ENCODE results near the gene CCDC188.

Gene CCDC188

GRCh38 chr22:20183823-20184222 is 33.0 kb upstream of the CCDC188 start:
- TF ChIP-seq CTCF (IDR thresholded peaks at IDR 0.05; ENCODE audit: insufficient read depth, missing control alignments): no peak
- no peak for DNase-seq (ENCODE audit: insufficient read length, low spot score)
- no peak for FAIRE-seq

- no peak for TF ChIP-seq CTCF (IDR thresholded peaks at IDR 0.05; ENCODE audit: insufficient read depth, missing control alignments)
- no peak for DNase-seq (ENCODE audit: insufficient read length, low spot score)
- no peak for FAIRE-seq
Measured at GRCh38 chr22:20183101-20183500, 32.2 kb upstream of the CCDC188 start.

- TF ChIP-seq CTCF (IDR thresholded peaks at IDR 0.05; ENCODE audit: insufficient read depth, missing control alignments): no peak
- DNase-seq (ENCODE audit: insufficient read length, low spot score): no peak
- no peak for FAIRE-seq
Measured at GRCh38 chr22:20182365-20182764, 31.5 kb upstream of the CCDC188 start.

GRCh38 chr22:20181884-20182236 is 31.0 kb upstream of the CCDC188 start:
- TF ChIP-seq CTCF (IDR thresholded peaks at IDR 0.05; ENCODE audit: insufficient read depth, missing control alignments): no peak
- no peak for FAIRE-seq
- DNase-seq (ENCODE audit: insufficient read length, low spot score): no peak

- no peak for FAIRE-seq
- DNase-seq (ENCODE audit: insufficient read length, low spot score): no peak
- TF ChIP-seq CTCF (IDR thresholded peaks at IDR 0.05; ENCODE audit: insufficient read depth, missing control alignments): no peak
Measured at GRCh38 chr22:20181194-20181883, 30.5 kb upstream of the CCDC188 start.

GRCh38 chr22:20180640-20181039 is 29.8 kb upstream of the CCDC188 start:
- TF ChIP-seq CTCF (IDR thresholded peaks at IDR 0.05; ENCODE audit: insufficient read depth, missing control alignments): no peak
- no peak for FAIRE-seq
- DNase-seq (ENCODE audit: insufficient read length, low spot score): no peak

GRCh38 chr22:20180245-20180630 is 29.4 kb upstream of the CCDC188 start:
- no peak for FAIRE-seq
- no peak for DNase-seq (ENCODE audit: insufficient read length, low spot score)
- TF ChIP-seq CTCF (IDR thresholded peaks at IDR 0.05; ENCODE audit: insufficient read depth, missing control alignments): no peak

Measured in D721Med (cell line).